Measurements from ENCODE around the gene AHDC1.
"Not testable (repeated sequence)": the region's sequence is repeated elsewhere in the genome, so short reads cannot be mapped to it uniquely, and the experiment has no call there.

The AHDC1 gene

GRCh38 chr1:27603681-27604578 lies at the start of gene AHDC1:
Gene AHDC1, minus strand, starts transcription at chr1:27604144. Its CDS starts 52,029 bp downstream, at chr1:27552115.
- FAIRE-seq (peak; percentile 70), DNase-seq (ENCODE audit: extremely low spot score, insufficient read length, low read depth) (peak; percentile 80)

GRCh38 chr1:27652111-27652864 lies 48.3 kb upstream of the AHDC1 start:
- FAIRE-seq = no peak
- no peak for DNase-seq (ENCODE audit: extremely low spot score, insufficient read length, low read depth)

GRCh38 chr1:27650539-27651175 lies 46.7 kb upstream of the AHDC1 start:
- DNase-seq (ENCODE audit: extremely low spot score, insufficient read length, low read depth) (no peak), FAIRE-seq (no peak)

GRCh38 chr1:27650171-27650538 lies 46.2 kb upstream of the AHDC1 start:
- peak; percentile 41 for FAIRE-seq

GRCh38 chr1:27649306-27649635 lies 45.3 kb upstream of the AHDC1 start:
- DNase-seq (ENCODE audit: extremely low spot score, insufficient read length, low read depth) (no peak), FAIRE-seq (no peak)

More at GRCh38 chr1:27650171-27650538, 46.2 kb upstream of the AHDC1 start:
- DNase-seq (ENCODE audit: extremely low spot score, insufficient read length, low read depth) = no peak

GRCh38 chr1:27648602-27649305 lies 44.8 kb upstream of the AHDC1 start:
- FAIRE-seq (no peak), DNase-seq (ENCODE audit: extremely low spot score, insufficient read length, low read depth) (no peak)

- DNase-seq (ENCODE audit: extremely low spot score, insufficient read length, low read depth) (no peak), FAIRE-seq (no peak)
These were observed 43.4 kb upstream of the AHDC1 start for GRCh38 chr1:27647328-27647727.

GRCh38 chr1:27646676-27647075 lies 42.7 kb upstream of the AHDC1 start:
- FAIRE-seq = no peak
- DNase-seq (ENCODE audit: extremely low spot score, insufficient read length, low read depth) = no peak

- DNase-seq (ENCODE audit: extremely low spot score, insufficient read length, low read depth) (no peak), FAIRE-seq (no peak)
These were observed 41.1 kb upstream of the AHDC1 start for GRCh38 chr1:27645071-27645415.

- DNase-seq (ENCODE audit: extremely low spot score, insufficient read length, low read depth) (no peak), FAIRE-seq (no peak)
These were observed 40.6 kb upstream of the AHDC1 start for GRCh38 chr1:27644369-27645070.

- DNase-seq (ENCODE audit: extremely low spot score, insufficient read length, low read depth) = no peak
- peak; percentile 92 for FAIRE-seq
These were observed 39.8 kb upstream of the AHDC1 start for GRCh38 chr1:27643600-27644368.

GRCh38 chr1:27640514-27640913 lies 36.6 kb upstream of the AHDC1 start:
- not testable (repeated sequence) for FAIRE-seq; DNase-seq (ENCODE audit: extremely low spot score, insufficient read length, low read depth)

GRCh38 chr1:27638805-27639204 lies 34.9 kb upstream of the AHDC1 start:
- no peak for DNase-seq (ENCODE audit: extremely low spot score, insufficient read length, low read depth)
- FAIRE-seq = no peak

GRCh38 chr1:27638047-27638734 lies 34.2 kb upstream of the AHDC1 start:
- DNase-seq (ENCODE audit: extremely low spot score, insufficient read length, low read depth) = no peak
- FAIRE-seq = no peak

GRCh38 chr1:27635396-27636142 lies 31.6 kb upstream of the AHDC1 start:
- FAIRE-seq = no peak

GRCh38 chr1:27634985-27635367 lies 31.0 kb upstream of the AHDC1 start, which contains the start of gene FGR:
Gene FGR, minus strand, starts transcription at chr1:27635185. Its CDS starts 11,269 bp downstream, at chr1:27623916.
- DNase-seq (ENCODE audit: extremely low spot score, insufficient read length, low read depth) = no peak
- FAIRE-seq = no peak

More at GRCh38 chr1:27635396-27636142, 31.6 kb upstream of the AHDC1 start:
- DNase-seq (ENCODE audit: extremely low spot score, insufficient read length, low read depth) = no peak

- peak; percentile 65 for FAIRE-seq
- DNase-seq (ENCODE audit: extremely low spot score, insufficient read length, low read depth) = no peak
These were observed 30.4 kb upstream of the AHDC1 start for GRCh38 chr1:27634177-27634984.
